ENCODE data around the gene SAPCD2.

SAPCD2 gene

DNA sequence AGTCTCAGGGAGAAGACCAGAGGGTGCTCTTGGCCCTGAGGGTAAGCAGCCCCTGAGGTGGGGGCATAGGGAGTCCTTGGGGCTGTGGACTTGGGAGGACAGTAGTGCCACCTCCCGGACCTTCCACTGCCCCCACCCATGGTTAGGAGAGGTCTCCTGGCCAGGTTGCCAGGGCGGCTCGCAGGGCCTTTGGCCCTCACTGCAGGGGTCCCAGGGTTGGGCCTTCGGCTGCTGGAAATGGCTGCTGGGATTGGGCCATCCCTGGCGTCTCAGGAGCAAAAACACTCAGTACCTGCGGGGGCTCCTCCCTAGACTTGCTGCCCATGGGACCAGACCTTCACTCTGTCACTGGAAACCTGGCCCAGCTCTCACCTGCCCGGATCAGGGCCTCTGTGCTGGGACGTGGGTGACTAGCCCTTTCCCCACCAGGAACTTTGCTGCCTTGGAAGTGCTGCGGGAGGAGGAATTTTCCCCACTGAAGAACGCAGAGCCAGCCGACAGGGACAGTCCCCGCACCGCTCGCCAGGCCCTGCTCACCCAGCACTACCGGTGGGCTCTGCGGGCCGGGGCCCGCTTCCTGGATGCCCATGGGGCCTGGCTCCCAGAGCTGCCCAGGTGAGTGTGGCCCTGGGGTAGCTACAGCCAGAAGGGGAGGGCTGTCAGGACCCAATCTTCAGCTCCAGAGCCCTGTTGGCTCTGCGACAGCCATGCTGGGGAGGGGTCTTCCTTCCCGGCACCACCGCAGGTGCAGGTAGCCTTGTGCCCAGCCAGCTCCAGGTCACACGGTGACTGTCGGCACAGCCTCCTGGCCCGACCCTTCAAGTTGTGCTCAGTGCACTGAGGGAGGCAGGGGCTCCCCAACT is 10.1 kb upstream of the SAPCD2 start:
- no peak for DNase-seq (ENCODE audit: low read depth)

- DNase-seq (ENCODE audit: low read depth): no peak
Measured at GRCh38 chr9:137079401-137079787, 9.0 kb upstream of the SAPCD2 start.

- no peak for DNase-seq (ENCODE audit: low read depth)
Measured at GRCh38 chr9:137078701-137079400, 8.5 kb upstream of the SAPCD2 start.

DNA sequence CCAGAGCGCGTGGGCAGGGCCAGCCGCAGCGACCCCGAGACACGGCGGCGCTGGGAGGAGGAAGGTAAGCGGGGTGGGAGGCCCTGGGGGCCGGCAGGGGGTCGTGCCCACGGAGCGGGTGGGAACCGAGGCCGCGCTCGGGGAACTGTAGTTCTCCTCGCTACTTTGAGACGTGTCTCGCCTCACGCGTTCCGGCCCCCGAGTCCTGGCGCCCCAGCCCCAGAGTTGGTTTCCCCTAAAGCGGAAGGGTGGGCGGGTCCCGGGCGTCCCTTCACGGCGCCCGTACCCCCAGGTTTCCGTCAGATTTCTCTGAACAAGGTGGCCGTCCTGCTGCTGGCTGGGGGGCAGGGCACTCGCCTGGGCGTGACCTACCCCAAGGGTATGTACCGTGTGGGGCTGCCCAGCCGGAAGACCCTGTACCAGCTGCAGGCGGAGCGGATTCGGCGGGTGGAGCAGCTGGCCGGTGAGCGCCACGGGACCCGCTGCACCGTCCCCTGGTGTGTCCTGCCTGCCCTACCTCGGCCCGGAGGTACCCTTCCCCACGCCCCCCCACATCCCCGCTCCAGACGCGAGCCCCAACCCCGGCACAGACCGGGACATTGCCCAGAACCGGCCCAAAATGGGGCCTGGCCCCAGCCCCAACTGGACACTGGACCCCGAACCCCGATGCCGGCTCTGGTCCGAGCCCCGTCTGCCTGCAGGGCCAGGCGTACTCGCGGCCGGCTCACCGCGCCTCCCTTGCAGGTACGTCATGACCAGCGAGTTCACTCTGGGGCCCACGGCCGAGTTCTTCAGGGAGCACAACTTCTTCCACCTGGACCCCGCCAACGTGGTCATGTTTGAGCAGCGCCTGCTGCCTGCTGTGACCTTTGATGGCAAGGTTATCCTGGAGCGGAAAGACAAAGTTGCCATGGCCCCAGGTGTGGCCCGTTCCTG is 7.7 kb upstream of the SAPCD2 start:
- no peak for DNase-seq (ENCODE audit: low read depth)

- DNase-seq (ENCODE audit: low read depth): no peak
Measured at GRCh38 chr9:137077010-137077747, 6.8 kb upstream of the SAPCD2 start, which contains the start of gene UAP1L1. UAP1L1 (plus strand) TSS chr9:137077517; CDS start chr9:137077533, 16 bp downstream.

- no peak for DNase-seq (ENCODE audit: low read depth)
Measured at GRCh38 chr9:137076636-137077009, 6.3 kb upstream of the SAPCD2 start.

DNA sequence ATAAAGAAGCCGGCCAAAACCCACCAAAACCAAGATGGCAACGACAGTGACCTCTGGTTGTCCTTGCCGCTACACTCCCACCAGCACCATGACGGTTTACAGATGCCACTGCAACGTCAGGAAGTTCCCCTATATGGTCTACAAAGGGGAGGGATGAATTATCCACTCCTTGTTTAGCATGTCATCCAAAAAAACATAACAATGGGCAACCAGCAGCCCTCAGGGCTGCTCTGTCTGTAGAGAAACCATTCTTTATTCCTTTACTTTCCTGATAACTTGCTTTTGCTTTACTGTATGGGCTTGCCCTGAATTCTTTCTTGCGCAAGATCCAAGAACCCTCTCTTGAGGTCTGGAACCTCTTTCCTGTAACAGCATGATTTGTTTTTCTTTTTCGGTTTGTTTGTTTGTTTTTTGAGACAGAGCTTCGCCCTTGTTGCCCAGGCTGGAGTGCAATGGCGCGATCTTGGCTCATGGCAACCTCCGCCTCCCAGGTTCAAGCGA is 5.0 kb upstream of the SAPCD2 start:
- no peak for DNase-seq (ENCODE audit: low read depth)

DNA sequence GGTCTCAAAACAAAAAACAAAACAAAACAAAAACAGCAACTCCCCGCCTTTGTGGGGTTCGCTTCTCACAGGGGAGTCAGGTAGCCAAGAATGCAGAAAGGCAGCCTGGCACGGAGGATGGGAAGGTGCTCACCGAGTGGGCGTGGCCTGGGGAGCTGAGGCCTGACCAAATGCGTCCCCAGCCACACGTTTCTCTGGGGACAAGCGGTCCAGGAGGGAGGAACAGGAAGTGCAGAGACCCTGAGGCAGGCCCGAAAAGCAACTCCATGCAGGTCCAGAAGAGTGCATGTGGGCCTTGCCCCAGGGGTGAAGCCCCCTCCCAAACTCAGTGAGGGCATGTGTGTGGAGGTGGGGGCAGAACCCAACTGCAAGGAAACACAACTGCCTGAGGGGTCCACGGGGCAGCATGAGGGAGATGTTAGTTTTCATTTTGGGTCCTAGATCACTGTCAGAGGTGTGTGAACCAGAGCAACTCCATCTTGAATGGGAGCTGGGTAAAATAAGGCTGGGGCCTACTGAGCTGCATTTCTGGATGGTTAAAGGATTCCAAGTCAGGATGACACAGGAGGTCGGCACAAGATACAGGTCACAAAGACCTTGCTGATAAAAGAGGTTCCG is 4.4 kb upstream of the SAPCD2 start:
- DNase-seq (ENCODE audit: low read depth): no peak

GRCh38 chr9:137073992-137074399 is 3.6 kb upstream of the SAPCD2 start:
- no peak for DNase-seq (ENCODE audit: low read depth)

- no peak for DNase-seq (ENCODE audit: low read depth)
Measured at GRCh38 chr9:137071282-137071681, 925 bp upstream of the SAPCD2 start.

DNA sequence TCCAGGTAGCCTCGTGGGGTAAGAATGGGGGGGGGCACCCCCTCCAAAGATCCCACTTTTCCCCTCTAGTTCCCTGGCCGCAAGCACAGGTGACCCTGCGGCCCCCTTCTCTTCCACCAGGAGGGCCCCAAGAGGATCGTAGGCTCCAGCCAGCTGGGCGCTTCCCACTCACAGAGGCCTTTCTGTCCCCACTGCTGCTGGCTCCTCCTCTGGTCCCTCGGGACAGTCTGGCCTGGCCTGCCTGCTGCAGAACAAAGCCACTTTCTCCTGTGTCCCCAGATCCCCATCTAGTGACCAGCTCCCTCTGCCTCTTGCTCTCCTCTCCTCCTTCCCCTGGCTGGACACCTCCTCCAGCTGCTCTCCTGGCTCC is 534 bp upstream of the SAPCD2 start:
- no peak for DNase-seq (ENCODE audit: low read depth)

- DNase-seq (ENCODE audit: low read depth): no peak
Measured at GRCh38 chr9:137069508-137070091, 757 bp downstream of the SAPCD2 start.

GRCh38 chr9:137068539-137069507 is 1.5 kb downstream of the SAPCD2 start:
- no peak for DNase-seq (ENCODE audit: low read depth)

GRCh38 chr9:137067860-137068538 is 2.4 kb downstream of the SAPCD2 start:
- DNase-seq (ENCODE audit: low read depth): peak; percentile 62

DNA sequence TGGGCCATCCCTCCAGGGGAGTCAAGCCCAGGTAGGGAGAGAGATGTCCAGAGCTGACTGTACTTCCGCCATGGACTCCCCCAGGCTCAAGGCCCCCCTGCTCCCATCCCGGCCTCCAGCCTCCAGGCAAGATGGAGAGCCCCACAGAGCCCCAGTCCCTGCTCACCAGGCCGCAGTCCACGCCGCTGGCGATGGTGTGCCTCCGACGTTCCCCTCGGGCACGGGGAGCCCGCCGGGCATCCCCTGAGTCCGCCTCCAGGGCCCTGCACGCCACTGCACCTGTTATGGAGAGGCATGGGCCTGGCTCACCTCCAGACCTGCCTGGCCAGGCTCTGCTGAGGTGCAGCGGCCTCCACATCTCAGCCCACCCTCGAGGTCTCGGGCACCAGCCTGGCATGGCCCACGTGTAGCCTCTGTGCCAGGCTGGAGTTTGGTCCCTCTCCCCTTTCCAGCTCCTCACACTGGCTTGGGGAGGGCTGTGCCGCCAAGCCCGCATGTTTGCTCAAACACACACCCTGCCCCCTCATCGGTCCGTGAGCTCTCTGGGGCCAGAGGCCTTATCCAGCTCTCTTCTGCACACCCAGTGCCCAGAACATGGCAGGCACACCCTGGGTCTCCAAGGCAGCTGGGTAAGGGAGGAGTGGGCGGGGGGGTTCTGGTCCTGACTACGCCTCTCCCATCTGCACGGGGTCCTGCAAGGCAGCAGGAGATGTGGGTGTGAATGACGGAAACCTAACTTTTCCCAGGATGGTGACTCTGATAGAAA is 4.1 kb downstream of the SAPCD2 start:
- no peak for DNase-seq (ENCODE audit: low read depth)

- DNase-seq (ENCODE audit: low read depth): no peak
Measured at GRCh38 chr9:137065336-137065967, 4.9 kb downstream of the SAPCD2 start.

- no peak for DNase-seq (ENCODE audit: low read depth)
Measured at GRCh38 chr9:137064880-137065164, 5.5 kb downstream of the SAPCD2 start.
